ENCODE data around the gene CFAP74.

- TF ChIP-seq POLR2A (IDR thresholded peaks at IDR 0.05; ENCODE audit: low read depth, low read length) (no peak), RFX5 (IDR thresholded peaks at IDR 0.05; ENCODE audit: low read depth, low read length) (no peak), SMC3 (IDR thresholded peaks at IDR 0.05; ENCODE audit: low read depth, low read length) (no peak), BHLHE40 (IDR thresholded peaks at IDR 0.05; ENCODE audit: low read depth, low read length) (no peak), CTCF (conservative IDR thresholded peaks at IDR 0.05; ENCODE audit: low read depth, low read length) (no peak)
Measured at GRCh38 chr1:2053217-2053616, 49.6 kb upstream of the CFAP74 start.
